Testis (tissue), 2 donors: ENCODE results near the gene SLC15A1.

Experiments used
- CTCF ChIP-seq, 3 experiments: fragments of 450-650 bp in 2 of 3; fragments of 200-600 bp in 1 of 3; sonication (generic) in 1 of 3; IDR thresholded peaks; one replicate each; pipeline ENCODE4 v1.5.1; 2016 to 2019; ENCODE audit warnings: antibody characterized with exemption in 3 of 3, mild to moderate bottlenecking in 2 of 3, moderate library complexity in 1 of 3
- POLR2A ChIP-seq: fragments of 450-650 bp; IDR thresholded peaks from one replicate; pipeline ENCODE4 v1.6.1; 2017; ENCODE audit warnings: antibody characterized with exemption, mild to moderate bottlenecking, moderate library complexity

GRCh38 chr13:98656223-98656622 is 96.2 kb downstream of the SLC15A1 start:
- TF ChIP-seq CTCF (IDR thresholded peaks at IDR 0.05) (no peak), POLR2A (no peak)
